ENCODE data around the gene TNIP1. TPM values are rescaled to one million over a fixed set of nuclear protein-coding genes. Genes with fewer than 3 reads are reported as not detected.

Gene TNIP1
- total RNA-seq, 2 donors from 2014 or later: 51.3 to 52.2 TPM

DNA sequence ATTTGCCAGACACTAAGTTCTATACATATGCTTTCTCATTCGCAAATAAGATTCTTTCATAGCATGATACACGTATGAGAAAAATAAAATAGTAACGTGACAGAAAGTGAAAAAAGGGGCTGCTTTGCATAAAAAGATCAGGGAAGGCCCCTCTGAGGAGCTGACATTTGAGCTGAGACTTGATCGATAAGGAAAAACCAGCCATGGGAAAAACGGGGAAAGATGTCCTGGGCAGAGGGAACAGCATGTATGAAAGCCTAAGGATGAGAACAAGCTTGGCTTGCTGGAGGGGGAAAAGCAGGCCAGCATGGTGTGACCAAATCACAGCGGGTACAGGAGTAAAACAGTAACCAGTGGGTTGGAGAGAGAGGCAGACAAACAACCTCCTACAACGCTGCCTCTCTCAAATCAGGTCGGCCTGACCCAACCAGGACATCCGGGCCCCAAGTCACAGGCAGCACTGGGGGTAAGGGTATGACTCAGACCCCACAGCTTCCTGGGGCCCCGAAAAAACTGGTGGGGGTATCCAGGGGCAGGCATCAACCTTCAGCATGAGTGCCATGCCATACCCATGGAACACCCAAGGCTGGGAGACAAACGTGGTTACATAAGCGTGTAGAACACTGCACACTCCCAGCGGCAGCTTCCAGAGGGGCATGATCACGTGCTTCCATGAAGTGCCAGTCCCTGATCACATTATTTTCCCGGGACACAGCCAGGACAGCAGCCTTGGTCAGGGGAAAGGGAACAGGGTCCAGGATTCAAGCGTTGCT lies 2.2 kb downstream of the TNIP1 start:
- no peaks in the 10 kb centered on the region for H3K9me3 Mint-ChIP-seq
- peaks cover 2% of the 10 kb centered on the region for H3K36me3 Mint-ChIP-seq (ENCODE audit: low read depth)
- H3K27me3 Mint-ChIP-seq (ENCODE audit: insufficient read depth): no peaks in the 10 kb centered on the region
- no peak overlapping the region for H3K4me3 ChIP-seq (ENCODE audit: low read length)
- WGBS, 2 experiments (ENCODE audit: insufficient coverage in 1 of 2, insufficient read length in 1 of 2): 92 to 95% methylated on average over 13 to 16 of the region's 16 CpGs
- H3K36me3 ChIP-seq (ENCODE audit: control insufficient read depth, insufficient read depth, low read length): peaks cover 6% of the 10 kb centered on the region
- no peak overlapping the region for H3K27ac ChIP-seq (ENCODE audit: low read depth, low read length)
- H3K9ac ChIP-seq (ENCODE audit: extremely low read depth, low read length, poor library complexity, severe bottlenecking): no peak overlapping the region
- H3K9me3 ChIP-seq (ENCODE audit: control insufficient read depth, low read length): no peaks in the 10 kb centered on the region
- no peaks in the 10 kb centered on the region for H3K27me3 ChIP-seq (ENCODE audit: control insufficient read depth, insufficient read depth, low read length, poor library complexity, severe bottlenecking)
- H3K4me1 Mint-ChIP-seq: peaks cover 15% of the 10 kb centered on the region
- no peak overlapping the region for H3K4me3 Mint-ChIP-seq
- H3K27ac Mint-ChIP-seq: no peak overlapping the region
- H3K4me1 ChIP-seq (ENCODE audit: control insufficient read depth, insufficient read depth, low read length): peaks cover 8% of the 10 kb centered on the region
- no peak for DNase-seq
- TF ChIP-seq, protein P1, sequence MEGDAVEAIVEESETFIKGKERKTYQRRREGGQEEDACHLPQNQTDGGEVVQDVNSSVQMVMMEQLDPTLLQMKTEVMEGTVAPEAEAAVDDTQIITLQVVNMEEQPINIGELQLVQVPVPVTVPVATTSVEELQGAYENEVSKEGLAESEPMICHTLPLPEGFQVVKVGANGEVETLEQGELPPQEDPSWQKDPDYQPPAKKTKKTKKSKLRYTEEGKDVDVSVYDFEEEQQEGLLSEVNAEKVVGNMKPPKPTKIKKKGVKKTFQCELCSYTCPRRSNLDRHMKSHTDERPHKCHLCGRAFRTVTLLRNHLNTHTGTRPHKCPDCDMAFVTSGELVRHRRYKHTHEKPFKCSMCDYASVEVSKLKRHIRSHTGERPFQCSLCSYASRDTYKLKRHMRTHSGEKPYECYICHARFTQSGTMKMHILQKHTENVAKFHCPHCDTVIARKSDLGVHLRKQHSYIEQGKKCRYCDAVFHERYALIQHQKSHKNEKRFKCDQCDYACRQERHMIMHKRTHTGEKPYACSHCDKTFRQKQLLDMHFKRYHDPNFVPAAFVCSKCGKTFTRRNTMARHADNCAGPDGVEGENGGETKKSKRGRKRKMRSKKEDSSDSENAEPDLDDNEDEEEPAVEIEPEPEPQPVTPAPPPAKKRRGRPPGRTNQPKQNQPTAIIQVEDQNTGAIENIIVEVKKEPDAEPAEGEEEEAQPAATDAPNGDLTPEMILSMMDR (conservative IDR thresholded peaks at IDR 0.05): no peak

DNA sequence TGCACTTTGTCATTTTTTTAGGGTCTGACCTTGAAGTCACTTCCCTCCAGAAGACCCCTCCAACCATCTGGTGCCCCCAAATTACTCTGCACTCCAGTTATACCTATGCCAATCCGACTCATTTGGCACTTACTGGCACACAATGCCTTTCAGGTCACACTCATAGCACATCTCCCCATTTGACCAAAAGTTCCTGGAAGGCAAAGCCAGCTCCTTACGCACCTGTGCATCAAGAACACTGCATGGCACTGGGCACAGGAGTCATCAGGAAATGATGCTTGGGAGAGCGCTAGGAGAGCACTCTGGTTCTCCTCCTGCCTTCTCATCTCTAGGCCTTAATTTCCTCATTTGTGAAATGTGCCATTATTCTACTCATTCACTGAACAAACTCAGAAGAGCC lies 2.9 kb downstream of the TNIP1 start:
- Histone ChIP-seq H3K4me3 (ENCODE audit: low read length) (no peak overlapping the region), H3K9me3 (ENCODE audit: control insufficient read depth, low read length) (no peaks in the 10 kb centered on the region), H3K27ac (ENCODE audit: low read depth, low read length) (no peak overlapping the region), H3K27me3 (ENCODE audit: control insufficient read depth, insufficient read depth, low read length, poor library complexity, severe bottlenecking) (no peaks in the 10 kb centered on the region), H3K36me3 (ENCODE audit: control insufficient read depth, insufficient read depth, low read length) (peaks cover 6% of the 10 kb centered on the region), H3K9ac (ENCODE audit: extremely low read depth, low read length, poor library complexity, severe bottlenecking) (no peak overlapping the region), H3K4me1 (ENCODE audit: control insufficient read depth, insufficient read depth, low read length) (peaks cover 8% of the 10 kb centered on the region)
- H3K36me3 Mint-ChIP-seq (ENCODE audit: low read depth): peaks cover 2% of the 10 kb centered on the region
- H3K4me1 Mint-ChIP-seq: peaks cover 15% of the 10 kb centered on the region
- TF ChIP-seq, protein P1 (conservative IDR thresholded peaks at IDR 0.05): no peak
- no peak overlapping the region for H3K4me3 Mint-ChIP-seq
- no peak overlapping the region for H3K27ac Mint-ChIP-seq
- WGBS, 2 experiments (ENCODE audit: insufficient coverage in 1 of 2, insufficient read length in 1 of 2): 97 to 100% methylated on average over 3 of the region's 3 CpGs
- no peaks in the 10 kb centered on the region for H3K27me3 Mint-ChIP-seq (ENCODE audit: insufficient read depth)
- no peaks in the 10 kb centered on the region for H3K9me3 Mint-ChIP-seq
- no peak for DNase-seq

DNA sequence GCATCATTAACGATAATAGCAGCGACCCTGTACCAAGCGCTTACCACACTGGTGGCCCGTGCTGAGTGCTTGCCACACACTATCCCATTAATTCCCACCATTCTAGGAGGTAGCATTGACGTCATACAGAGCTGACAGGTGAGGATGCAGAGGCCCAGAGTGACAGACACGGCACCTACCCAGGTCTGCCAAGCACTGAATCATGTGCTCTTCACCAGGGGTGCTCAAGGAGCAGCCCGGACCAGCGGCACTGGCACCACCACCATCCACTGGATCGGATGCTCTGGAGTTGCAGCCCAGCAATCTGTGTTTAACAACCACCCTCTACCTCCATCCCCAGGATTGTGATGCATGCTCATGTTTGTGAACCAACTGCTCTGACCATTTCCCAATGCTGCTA lies 3.4 kb downstream of the TNIP1 start:
- H3K27me3 Mint-ChIP-seq (ENCODE audit: insufficient read depth): no peaks in the 10 kb centered on the region
- 94 to 100% methylated on average over 6 to 9 of the region's 9 CpGs for WGBS, 2 experiments (ENCODE audit: insufficient coverage in 1 of 2, insufficient read length in 1 of 2)
- H3K4me3 ChIP-seq (ENCODE audit: low read length): no peak overlapping the region

More for the DNA sequence above, 3.4 kb downstream of the TNIP1 start:
- TF ChIP-seq, protein P1 (conservative IDR thresholded peaks at IDR 0.05): no peak
- Histone ChIP-seq H3K9ac (ENCODE audit: extremely low read depth, low read length, poor library complexity, severe bottlenecking) (no peak overlapping the region), H3K9me3 (ENCODE audit: control insufficient read depth, low read length) (no peaks in the 10 kb centered on the region), H3K27me3 (ENCODE audit: control insufficient read depth, insufficient read depth, low read length, poor library complexity, severe bottlenecking) (no peaks in the 10 kb centered on the region), H3K36me3 (ENCODE audit: control insufficient read depth, insufficient read depth, low read length) (peaks cover 6% of the 10 kb centered on the region), H3K4me1 (ENCODE audit: control insufficient read depth, insufficient read depth, low read length) (peaks cover 8% of the 10 kb centered on the region), H3K27ac (ENCODE audit: low read depth, low read length) (no peak overlapping the region)
- no peak overlapping the region for H3K4me3 Mint-ChIP-seq
- peaks cover 15% of the 10 kb centered on the region for H3K4me1 Mint-ChIP-seq
- H3K27ac Mint-ChIP-seq: no peak overlapping the region
- peaks cover 2% of the 10 kb centered on the region for H3K36me3 Mint-ChIP-seq (ENCODE audit: low read depth)
- no peak for DNase-seq
- no peaks in the 10 kb centered on the region for H3K9me3 Mint-ChIP-seq

All from endodermal cell (in vitro differentiated cells).